IMR-90 (cell line): Measurements from ENCODE around the gene ZMIZ2.

Source experiments
- POLR2A ChIP-seq: IDR thresholded peaks from 2 replicates; pipeline ENCODE4 v1.6.1; 2012; ENCODE audit warnings: mild to moderate bottlenecking, low read depth, low read length
- RAD21 ChIP-seq: IDR thresholded peaks from 2 replicates; pipeline ENCODE4 v1.6.1; 2012; ENCODE audit warnings: low read length, improper control_type of control experiment

DNA sequence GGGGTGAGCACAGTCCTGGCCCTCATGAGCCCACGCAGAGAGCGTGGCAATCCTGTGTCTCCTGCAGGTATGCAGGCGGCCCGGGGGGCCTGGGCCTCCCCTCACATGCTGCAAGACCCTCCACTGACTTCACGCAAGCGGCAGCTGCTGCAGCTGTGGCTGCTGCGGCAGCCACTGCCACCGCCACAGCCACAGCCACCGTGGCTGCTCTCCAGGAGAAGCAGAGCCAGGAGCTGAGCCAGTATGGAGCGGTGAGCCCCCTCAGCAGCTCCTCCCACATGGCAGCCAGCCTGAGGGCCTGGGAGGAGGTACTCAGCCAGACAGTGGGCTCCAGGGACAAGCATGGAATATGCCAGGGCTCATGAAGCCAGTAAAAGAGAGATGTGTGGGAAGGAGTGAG, 8.7 kb downstream of the ZMIZ2 start:
- TF ChIP-seq POLR2A (no peak), RAD21 (no peak)
